Loucy (cell line): ENCODE results near the gene AGBL3.

Experiments used
- H2AFZ ChIP-seq: fragments of 200-600 bp; sonication (generic); 2 replicates; pipeline ENCODE4 v1.6.0; 2016; ENCODE audit warnings: antibody characterized with exemption, mild to moderate bottlenecking, low read length, moderate library complexity
- H3F3A ChIP-seq: fragments of 200-600 bp; 2 replicates; pipeline ENCODE4 v1.6.0; 2016; ENCODE audit warnings: antibody characterized with exemption, low read depth, mild to moderate bottlenecking
- H3K27me3 ChIP-seq: fragments of 200-600 bp; sonication (generic); 2 replicates; pipeline ENCODE4 v1.6.1; 2014; ENCODE audit warnings: low read length, mild to moderate bottlenecking; ENCODE audit not compliant: insufficient read depth, poor library complexity, severe bottlenecking
- H3K36me3 ChIP-seq: fragments of 200-600 bp; sonication (generic); 2 replicates; pipeline ENCODE4 v1.6.1; 2016; ENCODE audit warnings: low read length; ENCODE audit not compliant: insufficient read depth
- H3K4me1 ChIP-seq: fragments of 200-600 bp; sonication (generic); 2 replicates; pipeline ENCODE4 v1.5.1; 2014; ENCODE audit warnings: low read length, mild to moderate bottlenecking; ENCODE audit not compliant: insufficient read depth, poor library complexity, severe bottlenecking
- H3K4me2 ChIP-seq: fragments of 200-600 bp; sonication (generic); 2 replicates; pipeline ENCODE4 v1.6.0; 2014; ENCODE audit warnings: antibody characterized with exemption, low read length, low read depth, mild to moderate bottlenecking; ENCODE audit not compliant: poor library complexity, severe bottlenecking
- H3K4me3 ChIP-seq: fragments of 200-600 bp; sonication (generic); 2 replicates; pipeline ENCODE4 v1.5.1; 2014; ENCODE audit warnings: low read length, mild to moderate bottlenecking, mixed read lengths; ENCODE audit not compliant: poor library complexity, severe bottlenecking
- H3K79me2 ChIP-seq: fragments of 200-600 bp; sonication (generic); 2 replicates; pipeline ENCODE4 v1.6.1; 2014; ENCODE audit warnings: low read length; ENCODE audit not compliant: insufficient read depth
- H3K9ac ChIP-seq: fragments of 200-600 bp; sonication (generic); 2 replicates; pipeline ENCODE4 v1.6.0; 2014; ENCODE audit warnings: mild to moderate bottlenecking, low read depth, low read length, moderate library complexity; ENCODE audit not compliant: poor library complexity, severe bottlenecking
- H3K9me2 ChIP-seq: fragments of 200-600 bp; sonication (generic); replicated peaks from 2 replicates; pipeline ENCODE4 v1.6.1; 2016; ENCODE audit warnings: low read depth, low read length, mixed read lengths
- H3K9me3 ChIP-seq: fragments of 200-600 bp; sonication (generic); 2 replicates; pipeline ENCODE4 v1.6.1; 2014; ENCODE audit warnings: mild to moderate bottlenecking, antibody characterized with exemption, low read length, low read depth; ENCODE audit not compliant: insufficient read depth
- H4K20me1 ChIP-seq: fragments of 200-600 bp; sonication (generic); 2 replicates; pipeline ENCODE4 v1.6.0; 2014; ENCODE audit warnings: antibody characterized with exemption, low read length, mild to moderate bottlenecking; ENCODE audit not compliant: insufficient read depth, poor library complexity, severe bottlenecking
- CTCF ChIP-seq: fragments of 200-600 bp; sonication (generic); conservative IDR thresholded peaks from 2 replicates; pipeline ENCODE4 v1.5.1; 2014; ENCODE audit warnings: mild to moderate bottlenecking, antibody characterized with exemption, low read length
- EZH2phosphoT487 ChIP-seq: fragments of 200-600 bp; IDR thresholded peaks from 2 replicates; pipeline ENCODE4 v1.6.1; 2018; ENCODE audit warnings: antibody characterized with exemption, mild to moderate bottlenecking, moderate library complexity, borderline replicate concordance

Gene AGBL3

GRCh38 chr7:135181261-135181928, 195.1 kb downstream of the AGBL3 start:
- no peaks in the 10 kb centered on the region for H4K20me1 ChIP-seq
- no peaks in the 10 kb centered on the region for H3K27me3 ChIP-seq
- no peak overlapping the region for H3K9ac ChIP-seq
- no peak overlapping the region for H3K4me3 ChIP-seq
- H3K36me3 ChIP-seq, result peaks cover 10% of the 10 kb centered on the region; the same call in 1 of the 2 replicates
- no peak overlapping the region for H2AFZ ChIP-seq
- no peaks in the 10 kb centered on the region for H3K79me2 ChIP-seq
- H3K9me2 ChIP-seq, result no peaks in the 10 kb centered on the region
- TF ChIP-seq EZH2phosphoT487 (no peak), CTCF (no peak)
- no peak overlapping the region for H3K4me2 ChIP-seq
- peaks cover 15% of the 10 kb centered on the region; the same call in 1 of the 2 replicates for H3K9me3 ChIP-seq
- H3K4me1 ChIP-seq, result peaks cover 6% of the 10 kb centered on the region
- no peaks in the 10 kb centered on the region for H3F3A ChIP-seq

GRCh38 chr7:135181929-135182678, 195.8 kb downstream of the AGBL3 start:
- Histone ChIP-seq H3K36me3 (peaks cover 10% of the 10 kb centered on the region; the same call in 1 of the 2 replicates), H4K20me1 (no peaks in the 10 kb centered on the region), H3K27me3 (no peaks in the 10 kb centered on the region), H3K9ac (no peak overlapping the region), H3K4me2 (no peak overlapping the region), H3K4me1 (peaks cover 6% of the 10 kb centered on the region), H3K9me3 (peaks cover 15% of the 10 kb centered on the region; the same call in 1 of the 2 replicates), H3K79me2 (no peaks in the 10 kb centered on the region), H3F3A (no peaks in the 10 kb centered on the region), H2AFZ (no peak overlapping the region), H3K9me2 (no peaks in the 10 kb centered on the region), H3K4me3 (no peak overlapping the region)
- TF ChIP-seq CTCF, result no peak
- no peak for TF ChIP-seq EZH2phosphoT487

- no peak overlapping the region for H3K4me2 ChIP-seq
- H2AFZ ChIP-seq, result no peak overlapping the region
- no peaks in the 10 kb centered on the region for H3F3A ChIP-seq
- no peaks in the 10 kb centered on the region for H4K20me1 ChIP-seq
- peaks cover 15% of the 10 kb centered on the region; the same call in 1 of the 2 replicates for H3K9me3 ChIP-seq
- H3K27me3 ChIP-seq, result no peaks in the 10 kb centered on the region
- H3K9ac ChIP-seq, result no peak overlapping the region
- no peak for TF ChIP-seq EZH2phosphoT487
- no peak for TF ChIP-seq CTCF
- H3K79me2 ChIP-seq, result no peaks in the 10 kb centered on the region
- peaks cover 6% of the 10 kb centered on the region for H3K4me1 ChIP-seq
- H3K36me3 ChIP-seq, result peaks cover 10% of the 10 kb centered on the region; the same call in 1 of the 2 replicates
- H3K9me2 ChIP-seq, result no peaks in the 10 kb centered on the region
- H3K4me3 ChIP-seq, result no peak overlapping the region
These were observed 197.2 kb downstream of the AGBL3 start for GRCh38 chr7:135183478-135183877.
